ENCODE data around the gene CLSTN3. TPM values are rescaled to one million over a fixed set of nuclear protein-coding genes. Genes with fewer than 3 reads are reported as not detected.

Gene CLSTN3
- total and polyA plus RNA-seq, 2 of the 8 experiments (the other 6 are each of a cell fraction or from before 2014, with no cell fraction given), result 20.4 to 26.3 TPM

DNA sequence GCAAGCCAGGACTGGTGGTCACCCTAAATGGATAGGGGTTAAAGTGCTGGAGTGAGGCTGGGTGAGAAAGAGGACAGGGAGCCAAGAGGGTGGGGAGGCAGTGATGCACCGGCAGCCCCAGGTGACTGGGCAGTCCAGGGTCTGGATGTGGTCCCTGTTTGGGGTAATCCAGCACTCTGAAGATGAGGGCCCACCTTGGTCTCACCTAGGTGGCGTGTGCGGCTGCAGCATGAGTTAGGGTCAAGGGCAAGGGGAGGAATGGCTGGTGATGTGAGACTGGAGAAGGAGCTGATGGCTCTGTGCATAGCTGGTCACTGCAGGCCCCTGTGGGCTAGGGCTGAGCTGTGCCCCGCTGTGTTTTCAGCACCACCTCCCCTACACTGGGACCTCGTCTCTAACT is 19.5 kb upstream of the CLSTN3 start:
- Histone ChIP-seq H3K23ac (ENCODE audit: insufficient read length) (no peak overlapping the region), H3K9me3 (ENCODE audit: insufficient read depth in 2 of 2, low read depth in 1 of 2, low read length in 1 of 2) (peaks cover 0 to 3% of the 10 kb centered on the region in 2 experiments; a peak in 2 of 4 replicates), H2AFZ (ENCODE audit: low read length) (no peak overlapping the region), H2BK5ac (ENCODE audit: low read depth, low read length) (no peak overlapping the region), H4K8ac (ENCODE audit: extremely low read depth, insufficient read depth, low read length) (no peak overlapping the region), H3K36me3 (ENCODE audit: control insufficient read depth in 2 of 4, insufficient read depth in 4 of 4, low read length in 3 of 4) (no peaks in the 10 kb centered on the region; a peak in 1 of 8 replicates), H3K27ac (ENCODE audit: low read depth, low read length) (no peak overlapping the region), H3K4me2 (ENCODE audit: insufficient read depth in 1 of 2, low read depth in 2 of 2, low read length in 2 of 2) (no peak overlapping the region), H3K18ac (ENCODE audit: extremely low read depth, low read length) (no peak overlapping the region), H3K14ac (ENCODE audit: insufficient read length) (no peak overlapping the region), H2BK15ac (ENCODE audit: low read length) (no peak overlapping the region), H3K79me1 (ENCODE audit: low read depth, low read length) (no peaks in the 10 kb centered on the region), H3K9ac (replicated peaks in 1 of 4; ENCODE audit: extremely low read depth in 1 of 4, low read depth in 3 of 4, low read length in 3 of 4) (no peak overlapping the region), H3K4ac (replicated peaks; ENCODE audit: insufficient read length, low read depth, low read length) (no peak overlapping the region), H4K20me1 (replicated peaks in 1 of 2; ENCODE audit: control insufficient read depth in 1 of 2, insufficient read depth in 2 of 2, low read length in 2 of 2) (peaks cover 0 to 1% of the 10 kb centered on the region in 2 experiments), H2AK5ac (ENCODE audit: low read depth, low read length) (peak overlapping the region; percentile 28; the same call in 1 of the 2 replicates), H4K91ac (replicated peaks; ENCODE audit: insufficient read length, low read length) (no peak overlapping the region), H3K79me2 (ENCODE audit: control insufficient read depth in 1 of 2, insufficient read depth in 2 of 2, low read length in 2 of 2) (no peaks in the 10 kb centered on the region), H2BK120ac (replicated peaks; ENCODE audit: low read depth, low read length) (no peak overlapping the region), H3K23me2 (ENCODE audit: low read depth, low read length) (peaks cover 4% of the 10 kb centered on the region), H3K27me3 (replicated peaks in 1 of 4; ENCODE audit: control insufficient read depth in 3 of 4, extremely low read depth in 1 of 4, insufficient read depth in 3 of 4, low read length in 3 of 4) (no peaks in the 10 kb centered on the region), H4K5ac (ENCODE audit: insufficient read length, low read depth, low read length) (no peak overlapping the region), H2BK20ac (ENCODE audit: low read length) (no peak overlapping the region), H3K4me1 (replicated peaks in 1 of 4; ENCODE audit: control insufficient read depth in 3 of 4, insufficient read depth in 4 of 4, low read length in 3 of 4) (0 out of 7 replicates have a peak, but pooled peaks cover 0 to 2% (median 0%) of the 10 kb centered on the region in 4 experiments), H2BK12ac (ENCODE audit: low read depth, low read length) (no peak overlapping the region), H3K4me3 (ENCODE audit: extremely low read depth in 1 of 4, insufficient read depth in 2 of 4, low read depth in 3 of 4, low read length in 4 of 4) (no peak overlapping the region), H3K56ac (replicated peaks; ENCODE audit: insufficient read length, low read depth, low read length) (no peak overlapping the region)
- POLR2A ChIA-PET (ENCODE audit: partially characterized antibody), result interaction anchor here (1.5 to 4.9 kb wide), 7 partner anchors 8 to 185 kb away, joined by 4 to 39 read pairs (median 14); partner anchors contain the start of genes C12orf57, C1S, CLSTN3 and RNU7-1
- DNase-seq (ENCODE audit: low read depth in 1 of 2, low spot score in 2 of 2), result no peak
- TF ChIP-seq TCF12 (IDR thresholded peaks at IDR 0.05; ENCODE audit: low read depth, low read length) (no peak), FOSL1 (IDR thresholded peaks at IDR 0.05; ENCODE audit: insufficient read depth, low read depth, low read length) (no peak), CTBP2 (IDR thresholded peaks at IDR 0.05; ENCODE audit: borderline replicate concordance, insufficient read depth, insufficient read length, low read length) (no peak), MAFK (IDR thresholded peaks at IDR 0.05; ENCODE audit: low read depth, low read length) (no peak), BCL11A (IDR thresholded peaks at IDR 0.05; ENCODE audit: low read depth in 2 of 2, low read length in 2 of 2) (no peak)
- WGBS, 2 experiments (ENCODE audit: extremely low coverage in 1 of 2, insufficient coverage in 1 of 2, insufficient read length in 1 of 2, insufficient replicate concordance in 2 of 2, low coverage in 1 of 2, low lambda C conversion rate in 2 of 2, missing lambda C conversion rate in 1 of 2), result 84% methylated on average over 5 of the region's 5 CpGs; no CpG with 5 or more reads in 1 of the 2 experiments
- CTCF ChIA-PET (ENCODE audit: partially characterized antibody), result interaction anchor here (0.6 to 4.1 kb wide), 21 partner anchors 10 to 244 kb away, joined by 3 to 58 read pairs (median 5); partner anchors contain the start of genes C1S and LPCAT3
- FAIRE-seq, result no peak
